Activated naive CD8-positive, alpha-beta T cell treated with anti-CD3 and anti-CD28 coated beads, Interleukin-2, amount 50 U/mL, for 24 hours (primary cell): Measurements from ENCODE around the gene CDH23.

Experiments used
- ATAC-seq: fragments of 150-1000 bp; cut with Tn5 transposase; one replicate; pipeline ENCODE4 v1.10.0; 2021
- DNase-seq: peaks from one replicate; pipeline ENCODE4 v3.0.0; 2021
- H3K27ac Mint-ChIP-seq: one replicate; pipeline ENCODE4 v1.8.0; 2021; ENCODE audit warnings: mild to moderate bottlenecking, mixed read lengths
- H3K27me3 Mint-ChIP-seq: one replicate; pipeline ENCODE4 v1.8.0; 2021; ENCODE audit warnings: mixed read lengths
- H3K36me3 Mint-ChIP-seq: one replicate; pipeline ENCODE4 v1.8.0; 2021; ENCODE audit warnings: low read depth, mixed read lengths
- H3K4me1 Mint-ChIP-seq: one replicate; pipeline ENCODE4 v1.8.0; 2021; ENCODE audit warnings: mixed read lengths
- H3K4me3 Mint-ChIP-seq: one replicate; pipeline ENCODE4 v1.8.0; 2021; ENCODE audit warnings: mild to moderate bottlenecking, moderate library complexity, mixed read lengths
- H3K9me3 Mint-ChIP-seq: one replicate; pipeline ENCODE4 v1.8.0; 2021; ENCODE audit warnings: mixed read lengths

CDH23 gene

DNA sequence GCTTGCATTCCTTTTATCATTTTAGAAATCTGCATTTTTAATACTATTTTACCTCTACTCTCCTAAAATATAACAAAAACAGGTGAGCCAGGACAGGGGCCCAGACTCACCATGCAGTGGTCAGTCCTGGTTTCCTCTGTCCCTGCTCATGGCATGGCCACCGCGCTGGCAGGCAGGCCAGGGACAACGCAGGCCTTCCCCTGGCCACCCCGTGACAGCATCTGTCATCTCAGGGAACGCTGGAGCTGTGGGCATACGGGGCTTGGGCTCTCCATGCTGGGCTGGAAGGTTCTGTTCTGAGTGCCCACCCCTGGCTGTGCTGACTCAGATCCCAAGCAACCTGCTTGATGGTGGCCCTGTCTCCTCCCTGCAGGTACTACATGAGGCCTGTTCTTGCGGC is 35.1 kb upstream of the CDH23 start:
- H3K36me3 Mint-ChIP-seq = peaks cover 12% of the 10 kb centered on the region
- H3K27ac Mint-ChIP-seq = no peak overlapping the region
- no peaks in the 10 kb centered on the region for H3K9me3 Mint-ChIP-seq
- ATAC-seq = no peak
- no peak for DNase-seq
- no peaks in the 10 kb centered on the region for H3K4me1 Mint-ChIP-seq
- H3K27me3 Mint-ChIP-seq = no peaks in the 10 kb centered on the region
- no peak overlapping the region for H3K4me3 Mint-ChIP-seq

DNA sequence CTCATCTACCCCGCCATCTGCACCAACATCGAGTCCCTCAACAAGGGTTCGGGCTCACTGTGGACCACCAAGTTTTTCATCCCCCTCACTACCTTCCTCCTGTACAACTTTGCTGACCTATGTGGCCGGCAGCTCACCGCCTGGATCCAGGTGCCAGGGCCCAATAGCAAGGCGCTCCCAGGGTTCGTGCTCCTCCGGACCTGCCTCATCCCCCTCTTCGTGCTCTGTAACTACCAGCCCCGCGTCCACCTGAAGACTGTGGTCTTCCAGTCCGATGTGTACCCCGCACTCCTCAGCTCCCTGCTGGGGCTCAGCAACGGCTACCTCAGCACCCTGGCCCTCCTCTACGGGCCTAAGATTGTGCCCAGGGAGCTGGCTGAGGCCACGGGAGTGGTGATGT is 34.6 kb upstream of the CDH23 start:
- Mint-ChIP-seq H3K4me1 (peaks cover 2% of the 10 kb centered on the region), H3K36me3 (peaks cover 12% of the 10 kb centered on the region), H3K4me3 (no peak overlapping the region), H3K27me3 (no peaks in the 10 kb centered on the region), H3K27ac (no peak overlapping the region), H3K9me3 (no peaks in the 10 kb centered on the region)
- DNase-seq = no peak
- no peak for ATAC-seq

DNA sequence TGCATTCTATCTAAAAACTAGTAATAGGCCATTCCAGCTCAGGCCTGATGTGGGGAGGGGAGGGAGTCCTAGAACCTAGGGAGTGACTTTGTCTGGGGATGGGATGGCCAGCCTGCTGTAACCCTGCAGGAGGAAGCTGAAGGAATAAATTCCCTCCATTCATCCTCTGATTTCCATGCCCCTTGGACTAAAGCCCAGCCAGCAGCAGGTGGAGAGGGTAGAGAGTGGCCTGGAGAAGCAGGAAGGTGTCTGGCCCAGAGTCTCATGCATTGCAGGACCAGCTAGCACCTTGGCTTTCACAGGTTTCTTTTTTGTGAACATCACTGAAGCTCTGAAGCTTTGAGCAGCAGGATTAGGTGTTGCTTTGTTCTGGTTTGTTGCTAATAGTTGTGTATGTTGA is 32.8 kb upstream of the CDH23 start:
- DNase-seq = no peak
- H3K4me3 Mint-ChIP-seq = no peak overlapping the region
- no peak for ATAC-seq
- peaks cover 2% of the 10 kb centered on the region for H3K4me1 Mint-ChIP-seq
- H3K27ac Mint-ChIP-seq = no peak overlapping the region
- no peaks in the 10 kb centered on the region for H3K9me3 Mint-ChIP-seq
- no peaks in the 10 kb centered on the region for H3K27me3 Mint-ChIP-seq
- H3K36me3 Mint-ChIP-seq = peaks cover 12% of the 10 kb centered on the region

DNA sequence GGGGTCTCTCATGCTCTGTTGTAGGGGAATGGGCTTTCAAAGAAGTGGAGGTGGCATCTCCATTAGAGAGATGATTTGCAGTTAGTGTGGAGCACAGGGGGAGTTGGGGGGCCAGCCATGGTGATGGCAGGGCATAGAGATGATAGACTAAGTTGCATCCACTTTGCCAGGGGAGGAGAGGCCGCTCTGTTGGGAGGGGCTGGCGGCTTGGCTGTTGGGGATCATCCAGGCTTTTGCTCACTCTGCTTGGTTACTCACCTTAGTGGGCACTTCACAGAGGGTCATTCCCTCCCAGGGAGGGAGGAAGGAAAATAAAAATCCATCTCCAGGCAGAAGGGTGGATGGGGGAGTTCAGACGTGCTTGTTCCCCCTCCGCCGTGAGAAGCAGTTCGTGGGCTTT is 31.4 kb upstream of the CDH23 start:
- H3K36me3 Mint-ChIP-seq = peaks cover 7% of the 10 kb centered on the region
- DNase-seq (no peak), ATAC-seq (no peak)
- peaks cover 2% of the 10 kb centered on the region for H3K4me1 Mint-ChIP-seq
- H3K27ac Mint-ChIP-seq = no peak overlapping the region
- H3K4me3 Mint-ChIP-seq = no peak overlapping the region
- H3K9me3 Mint-ChIP-seq = no peaks in the 10 kb centered on the region
- no peaks in the 10 kb centered on the region for H3K27me3 Mint-ChIP-seq

DNA sequence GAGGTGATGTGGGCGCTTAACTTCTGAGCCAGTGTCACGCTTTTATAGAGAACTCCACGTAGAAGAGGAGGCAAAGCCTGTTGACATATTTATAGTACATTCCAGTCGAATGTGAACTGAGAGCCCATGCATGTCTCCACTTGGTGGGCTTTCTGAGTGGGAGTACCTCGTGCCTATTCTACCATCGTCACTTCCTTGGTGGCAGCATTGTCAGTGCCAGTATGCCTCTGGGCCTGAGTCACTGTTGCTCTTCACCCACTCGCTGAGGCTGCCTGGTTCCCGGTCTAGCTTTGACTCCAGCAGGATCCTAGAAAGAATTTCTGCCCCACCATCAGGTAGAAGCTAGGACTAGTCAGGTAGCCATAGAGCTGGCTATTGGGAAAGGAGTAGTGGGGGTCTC is 30.0 kb upstream of the CDH23 start:
- Mint-ChIP-seq H3K4me1 (peaks cover 3% of the 10 kb centered on the region), H3K36me3 (peaks cover 7% of the 10 kb centered on the region), H3K27me3 (peaks cover under 1% of the 10 kb centered on the region), H3K9me3 (no peaks in the 10 kb centered on the region), H3K27ac (no peak overlapping the region), H3K4me3 (no peak overlapping the region)
- ATAC-seq (no peak), DNase-seq (no peak)

DNA sequence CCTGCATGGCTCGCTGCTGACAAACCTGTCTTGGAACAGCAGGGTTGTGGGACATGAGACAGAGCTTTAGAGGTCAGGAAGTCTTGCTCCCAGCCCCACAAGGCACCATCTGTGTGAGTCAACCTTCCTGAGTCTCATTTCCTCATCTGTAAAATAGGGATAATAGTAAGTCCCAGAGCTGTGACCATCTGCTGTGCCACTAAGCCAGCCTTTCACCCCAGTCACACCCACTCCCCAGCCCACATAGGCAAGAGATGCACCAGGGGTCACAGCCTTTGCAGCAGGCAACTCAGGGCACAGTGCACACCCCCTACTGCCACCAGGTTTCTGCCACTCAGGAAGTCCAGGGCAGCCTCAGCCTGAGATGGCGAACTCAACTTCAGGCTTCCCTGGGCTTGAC is 29.4 kb upstream of the CDH23 start:
- H3K9me3 Mint-ChIP-seq = no peaks in the 10 kb centered on the region
- H3K36me3 Mint-ChIP-seq = peaks cover 4% of the 10 kb centered on the region
- peaks cover 4% of the 10 kb centered on the region for H3K4me1 Mint-ChIP-seq
- no peak overlapping the region for H3K4me3 Mint-ChIP-seq
- H3K27me3 Mint-ChIP-seq = peaks cover 4% of the 10 kb centered on the region
- ATAC-seq (no peak), DNase-seq (no peak)
- no peak overlapping the region for H3K27ac Mint-ChIP-seq

DNA sequence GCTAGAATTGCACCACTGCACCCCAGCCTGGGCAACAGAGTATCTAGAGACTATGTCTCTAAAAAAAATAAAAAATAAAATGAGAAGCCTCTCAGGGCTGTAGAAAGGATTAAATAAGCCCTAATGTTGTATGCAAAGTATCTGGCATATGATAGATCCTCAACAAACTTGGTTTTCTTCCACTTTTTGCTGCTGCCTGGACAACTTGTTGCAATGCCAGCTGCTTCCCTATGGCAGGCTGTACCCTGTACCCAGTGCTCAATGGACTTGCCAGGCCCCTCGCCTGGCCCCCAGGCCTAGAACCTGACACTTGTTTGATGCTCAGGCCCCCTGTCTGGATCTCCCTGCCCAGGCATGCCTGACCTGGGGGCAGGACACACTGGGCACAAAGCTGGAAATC is 28.5 kb upstream of the CDH23 start:
- Mint-ChIP-seq H3K27ac (no peak overlapping the region), H3K9me3 (no peaks in the 10 kb centered on the region), H3K4me3 (no peak overlapping the region), H3K27me3 (peaks cover 4% of the 10 kb centered on the region), H3K36me3 (no peaks in the 10 kb centered on the region), H3K4me1 (peaks cover 9% of the 10 kb centered on the region)
- ATAC-seq (no peak), DNase-seq (no peak)

DNA sequence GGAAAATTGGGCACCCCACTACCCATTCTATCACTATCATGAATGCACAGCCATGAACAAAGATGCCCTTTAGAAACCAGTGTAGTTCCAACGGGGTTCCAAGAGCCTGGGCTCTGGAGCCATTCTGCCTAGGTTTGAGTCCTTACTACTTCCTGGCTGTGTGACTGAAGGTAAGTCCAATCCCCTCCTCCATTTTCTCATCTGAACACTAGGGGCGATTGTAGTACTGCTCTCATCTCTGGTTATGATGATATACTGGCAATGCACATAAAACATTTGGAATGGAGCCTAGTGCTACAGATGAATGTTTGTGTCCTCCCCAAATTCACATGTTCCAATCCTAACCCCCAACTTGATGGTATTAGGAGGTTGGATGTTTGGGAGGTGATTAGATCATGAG is 28.1 kb upstream of the CDH23 start:
- H3K27me3 Mint-ChIP-seq = peaks cover 4% of the 10 kb centered on the region
- no peaks in the 10 kb centered on the region for H3K36me3 Mint-ChIP-seq
- H3K27ac Mint-ChIP-seq = no peak overlapping the region
- peaks cover 9% of the 10 kb centered on the region for H3K4me1 Mint-ChIP-seq
- no peak overlapping the region for H3K4me3 Mint-ChIP-seq
- ATAC-seq (no peak), DNase-seq (no peak)
- H3K9me3 Mint-ChIP-seq = no peaks in the 10 kb centered on the region

DNA sequence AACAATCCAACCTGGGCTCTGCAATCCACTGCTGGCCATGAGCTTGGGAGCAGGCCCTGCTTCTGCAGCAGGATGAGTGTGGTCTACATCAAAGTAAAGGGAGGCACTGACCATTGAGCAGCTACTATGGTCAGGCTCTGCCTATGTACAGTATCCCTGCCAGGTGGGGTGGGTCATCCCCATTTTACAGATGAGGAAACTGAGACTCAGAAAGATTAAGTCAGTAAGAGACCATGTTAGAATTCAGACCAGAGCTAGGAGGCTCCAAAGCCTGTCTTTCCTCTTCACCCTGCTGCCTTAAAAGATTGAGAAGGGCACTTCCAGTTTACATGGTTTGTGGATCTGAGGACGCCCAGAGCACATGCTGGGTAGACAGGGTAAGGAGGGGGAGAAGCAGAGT is 27.1 kb upstream of the CDH23 start:
- ATAC-seq (no peak), DNase-seq (no peak)
- Mint-ChIP-seq H3K4me3 (no peak overlapping the region), H3K4me1 (peaks cover 9% of the 10 kb centered on the region), H3K36me3 (no peaks in the 10 kb centered on the region), H3K9me3 (no peaks in the 10 kb centered on the region), H3K27me3 (peaks cover 4% of the 10 kb centered on the region), H3K27ac (no peak overlapping the region)

DNA sequence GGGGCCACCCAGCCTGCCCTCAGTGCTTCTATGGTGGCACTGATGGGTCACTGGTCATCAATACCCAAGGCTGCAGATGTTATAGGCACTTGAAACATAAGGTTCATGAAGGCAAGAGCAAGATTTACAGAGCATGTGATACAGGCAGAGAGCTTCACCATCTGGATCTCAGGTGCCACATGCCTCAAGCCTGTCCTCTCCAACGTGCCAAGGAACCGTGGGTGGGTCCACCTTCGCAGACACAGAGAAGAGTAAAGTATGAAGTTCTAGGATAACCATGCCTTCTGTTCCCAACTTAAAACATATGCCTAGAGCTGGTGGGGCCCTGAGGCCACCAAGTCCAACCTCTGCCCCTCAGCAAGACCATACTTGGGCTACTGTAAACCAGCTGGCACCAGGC is 26.7 kb upstream of the CDH23 start:
- Mint-ChIP-seq H3K4me3 (no peak overlapping the region), H3K9me3 (no peaks in the 10 kb centered on the region), H3K36me3 (no peaks in the 10 kb centered on the region), H3K27ac (no peak overlapping the region), H3K4me1 (peaks cover 9% of the 10 kb centered on the region), H3K27me3 (peaks cover 4% of the 10 kb centered on the region)
- ATAC-seq (no peak), DNase-seq (no peak)

DNA sequence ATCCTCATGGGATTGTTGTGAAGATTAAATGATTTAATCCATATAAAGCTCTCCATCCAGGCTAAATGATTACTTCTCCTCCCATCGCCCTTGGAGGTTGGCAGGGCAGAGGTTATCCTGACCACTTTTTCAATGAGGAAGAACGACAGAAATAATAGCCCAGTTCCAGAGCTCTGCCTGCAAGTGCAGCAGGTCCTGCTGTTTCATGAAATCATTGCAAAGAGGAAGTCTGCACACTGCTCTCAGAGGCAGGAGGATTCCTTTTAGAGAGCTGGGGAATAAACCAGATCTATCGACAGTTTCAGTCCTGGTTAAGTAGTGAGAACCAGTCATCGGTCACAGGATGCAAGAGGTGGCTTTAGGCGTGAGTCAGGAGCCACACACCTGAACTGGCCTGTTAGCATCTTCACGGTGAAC is 25.0 kb upstream of the CDH23 start:
- H3K27me3 Mint-ChIP-seq = peaks cover 4% of the 10 kb centered on the region
- H3K9me3 Mint-ChIP-seq = no peaks in the 10 kb centered on the region
- peak; percentile 40 for ATAC-seq
- no peak overlapping the region for H3K4me3 Mint-ChIP-seq
- H3K36me3 Mint-ChIP-seq = no peaks in the 10 kb centered on the region
- H3K27ac Mint-ChIP-seq = no peak overlapping the region
- no peak for DNase-seq
- H3K4me1 Mint-ChIP-seq = peaks cover 12% of the 10 kb centered on the region

DNA sequence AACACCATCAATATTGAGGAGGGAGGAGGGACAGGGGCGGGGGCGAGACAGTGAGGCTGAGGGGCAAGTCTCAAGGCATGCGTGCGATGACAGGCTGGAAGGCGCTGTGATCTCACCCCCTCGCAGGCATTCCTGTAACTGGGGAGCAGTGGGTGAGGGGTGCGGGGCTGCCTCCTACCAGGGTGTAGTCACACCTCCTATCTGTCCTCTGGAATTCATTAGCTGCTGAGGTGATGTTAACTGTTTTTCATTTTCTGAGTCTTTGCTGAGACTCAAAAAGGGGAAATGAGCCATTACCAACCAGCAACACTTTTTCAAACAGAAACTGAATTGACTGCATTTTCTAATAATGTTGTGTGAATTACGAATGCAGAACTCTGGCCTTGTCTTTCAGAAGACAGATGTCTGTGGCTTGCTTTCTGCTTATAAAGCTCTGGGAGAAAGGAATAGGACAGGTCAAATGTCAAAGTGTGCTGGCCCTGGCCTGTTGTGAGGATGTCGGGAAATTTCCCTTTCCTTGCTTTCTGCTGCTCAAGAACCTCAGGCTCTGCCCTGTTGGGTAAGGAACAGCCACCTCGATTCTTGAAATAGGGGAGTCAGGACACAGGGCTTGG is 23.7 kb upstream of the CDH23 start:
- Mint-ChIP-seq H3K36me3 (no peaks in the 10 kb centered on the region), H3K4me3 (no peak overlapping the region), H3K27ac (no peak overlapping the region), H3K9me3 (no peaks in the 10 kb centered on the region), H3K27me3 (peaks cover 4% of the 10 kb centered on the region), H3K4me1 (peaks cover 16% of the 10 kb centered on the region)
- ATAC-seq (no peak), DNase-seq (no peak)

DNA sequence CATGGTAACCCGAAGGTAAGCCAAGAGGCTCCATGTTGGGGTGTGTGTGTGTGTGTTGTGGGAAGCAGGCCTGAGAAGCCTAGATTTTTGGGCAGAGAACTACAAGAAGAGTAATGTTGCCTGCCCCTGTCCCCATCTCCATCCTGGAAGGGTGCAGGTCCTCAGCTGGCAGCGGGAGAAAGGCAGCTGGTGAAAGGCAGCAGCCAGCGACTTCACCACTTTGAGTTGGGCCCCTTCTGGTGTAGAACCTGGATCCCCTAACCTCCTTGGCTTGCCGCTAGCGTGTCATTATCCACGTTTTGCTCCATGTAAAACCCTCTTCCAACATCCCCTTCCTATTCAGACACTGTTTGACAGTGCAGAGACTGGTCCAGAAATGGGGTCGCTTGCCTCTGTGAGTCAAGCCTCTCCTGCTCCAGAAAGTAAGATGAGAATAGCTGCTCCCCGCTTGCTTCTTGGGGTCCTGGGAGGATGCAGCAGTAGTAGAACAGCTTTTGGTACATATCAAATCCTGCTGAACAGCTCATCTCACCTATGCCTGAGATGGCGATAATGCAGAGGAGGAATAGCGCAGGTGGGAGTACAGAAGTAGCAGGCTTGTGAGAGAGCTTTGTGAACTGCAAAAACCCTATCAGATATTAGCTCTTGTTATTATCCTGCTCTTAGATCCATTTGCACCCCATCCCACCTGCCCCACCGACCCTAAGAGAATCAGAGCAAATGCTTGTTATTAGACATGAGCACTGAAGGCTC is 22.1 kb upstream of the CDH23 start:
- H3K4me3 Mint-ChIP-seq = no peak overlapping the region
- H3K9me3 Mint-ChIP-seq = no peaks in the 10 kb centered on the region
- H3K4me1 Mint-ChIP-seq = peaks cover 16% of the 10 kb centered on the region
- ATAC-seq = no peak
- H3K27ac Mint-ChIP-seq = no peak overlapping the region
- no peaks in the 10 kb centered on the region for H3K36me3 Mint-ChIP-seq
- DNase-seq = no peak
- peaks cover 4% of the 10 kb centered on the region for H3K27me3 Mint-ChIP-seq

DNA sequence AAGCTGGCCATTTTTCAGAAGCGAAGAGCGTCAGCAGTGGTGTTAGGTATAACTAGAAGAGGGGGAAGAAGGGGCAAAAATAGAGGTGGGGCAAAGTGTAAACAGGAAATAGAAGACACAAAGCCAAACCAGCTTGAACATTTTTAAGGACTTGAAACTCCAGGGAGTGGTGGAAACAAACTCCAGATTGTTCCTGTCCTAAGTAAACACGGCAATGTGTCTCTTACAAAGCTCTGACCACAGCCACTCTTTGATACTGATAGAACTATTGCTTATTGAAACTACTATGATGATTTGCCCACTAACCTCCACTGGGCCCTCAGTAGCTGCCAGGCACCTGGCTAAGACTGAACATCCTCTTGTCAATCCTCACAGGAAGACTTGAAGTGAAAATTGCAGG is 20.8 kb upstream of the CDH23 start:
- DNase-seq (no peak), ATAC-seq (no peak)
- peaks cover 16% of the 10 kb centered on the region for H3K4me1 Mint-ChIP-seq
- peak overlapping the region; percentile 77 for H3K4me3 Mint-ChIP-seq
- H3K27me3 Mint-ChIP-seq = peaks cover 4% of the 10 kb centered on the region
- H3K9me3 Mint-ChIP-seq = no peaks in the 10 kb centered on the region
- no peak overlapping the region for H3K27ac Mint-ChIP-seq
- no peaks in the 10 kb centered on the region for H3K36me3 Mint-ChIP-seq

DNA sequence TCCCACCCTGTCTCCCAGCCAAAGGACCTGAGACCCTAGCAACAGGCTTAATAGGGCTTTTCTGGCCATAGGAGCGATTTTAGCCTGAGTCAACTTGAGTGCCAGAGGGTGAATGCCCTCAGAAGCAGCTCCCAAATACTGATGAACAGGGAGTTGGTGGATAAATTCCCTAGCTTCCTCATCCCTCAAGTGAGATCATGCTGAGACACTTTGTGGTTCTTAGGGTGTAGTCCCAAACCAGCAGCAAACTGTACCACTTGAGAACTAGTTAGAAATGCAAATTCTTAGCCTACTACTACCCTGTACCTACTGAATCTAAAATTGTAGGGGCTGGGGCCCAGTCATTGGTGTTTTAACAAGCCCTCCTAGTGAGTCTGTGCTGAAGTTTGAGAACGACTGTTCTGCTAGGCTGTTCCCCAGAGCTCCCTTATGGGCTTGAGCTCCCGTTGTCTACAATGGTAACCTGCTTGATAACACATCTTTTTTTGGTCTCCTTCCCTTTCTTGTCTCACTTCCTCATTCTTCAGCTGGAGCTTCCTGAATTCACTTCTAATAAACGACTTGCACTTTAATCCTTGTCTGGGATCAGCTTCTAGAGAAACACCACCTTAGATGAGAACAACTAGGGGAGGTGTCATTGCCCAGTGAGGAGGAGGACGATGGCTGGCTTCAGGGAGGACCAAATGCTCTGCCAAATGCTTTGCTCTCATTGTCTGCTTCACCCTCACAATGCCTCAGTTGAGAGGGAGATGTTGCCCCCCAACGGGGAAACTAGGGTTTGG is 18.2 kb upstream of the CDH23 start:
- Mint-ChIP-seq H3K4me1 (peaks cover 9% of the 10 kb centered on the region), H3K27me3 (no peaks in the 10 kb centered on the region), H3K36me3 (no peaks in the 10 kb centered on the region), H3K27ac (no peak overlapping the region), H3K9me3 (no peaks in the 10 kb centered on the region), H3K4me3 (no peak overlapping the region)
- DNase-seq (no peak), ATAC-seq (no peak)
